GM23248 (cell line): ENCODE data around the gene LINGO4. TPM values are rescaled to one million over a fixed set of nuclear protein-coding genes. Genes with fewer than 3 reads are reported as not detected.

Source experiments
- DNase-seq: peaks from one replicate; pipeline ENCODE4 v3.0.0-alpha.2; 2015
- H2AFZ ChIP-seq: fragments of 200-600 bp; sonication (generic); 2 replicates; pipeline ENCODE4 v1.6.1; 2016; ENCODE audit warnings: antibody characterized with exemption
- H3F3A ChIP-seq: fragments of 200-600 bp; sonication (generic); 2 replicates; pipeline ENCODE4 v1.6.1; 2016; ENCODE audit warnings: mild to moderate bottlenecking, antibody characterized with exemption, mixed run types; ENCODE audit not compliant: insufficient read depth
- H3K27ac ChIP-seq: fragments of 200-600 bp; sonication (generic); 2 replicates; pipeline ENCODE4 v1.5.1; 2016; ENCODE audit warnings: mild to moderate bottlenecking
- H3K27me3 ChIP-seq: fragments of 200-600 bp; sonication (generic); replicated peaks from 2 replicates; pipeline ENCODE4 v1.6.1; 2016; ENCODE audit warnings: mild to moderate bottlenecking; ENCODE audit not compliant: insufficient read depth
- H3K36me3 ChIP-seq: fragments of 200-600 bp; sonication (generic); 2 replicates; pipeline ENCODE4 v1.6.1; 2016; ENCODE audit warnings: low read depth, mild to moderate bottlenecking
- H3K4me1 ChIP-seq: fragments of 200-600 bp; sonication (generic); 2 replicates; pipeline ENCODE4 v1.6.1; 2016; ENCODE audit warnings: mild to moderate bottlenecking; ENCODE audit not compliant: insufficient read depth
- H3K4me2 ChIP-seq: fragments of 200-600 bp; sonication (generic); one replicate; pipeline ENCODE4 v1.6.1; 2016; ENCODE audit warnings: mild to moderate bottlenecking; ENCODE audit not compliant: unreplicated experiment
- H3K4me3 ChIP-seq: fragments of 200-600 bp; sonication (generic); 2 replicates; pipeline ENCODE4 v1.5.1; 2016; ENCODE audit warnings: mild to moderate bottlenecking
- H3K79me2 ChIP-seq: fragments of 200-600 bp; sonication (generic); 2 replicates; pipeline ENCODE4 v1.6.1; 2016; ENCODE audit warnings: mild to moderate bottlenecking; ENCODE audit not compliant: insufficient read depth
- H3K9ac ChIP-seq: fragments of 200-600 bp; sonication (generic); 2 replicates; pipeline ENCODE4 v1.6.1; 2016; ENCODE audit warnings: mild to moderate bottlenecking
- H3K9me2 ChIP-seq: fragments of 200-600 bp; sonication (generic); 2 replicates; pipeline ENCODE4 v1.6.1; 2016; ENCODE audit warnings: mixed run types, mild to moderate bottlenecking, moderate library complexity; ENCODE audit not compliant: insufficient read depth
- H3K9me3 ChIP-seq: fragments of 200-600 bp; sonication (generic); one replicate; pipeline ENCODE4 v1.6.1; 2017; ENCODE audit warnings: low read depth
- H4K20me1 ChIP-seq: fragments of 200-600 bp; sonication (generic); 2 replicates; pipeline ENCODE4 v1.6.0; 2016; ENCODE audit not compliant: insufficient read depth
- EZH2 ChIP-seq: fragments of 200-600 bp; sonication (generic); IDR thresholded peaks from 2 replicates; pipeline ENCODE4 v1.6.1; 2018; ENCODE audit warnings: antibody characterized with exemption, mild to moderate bottlenecking; ENCODE audit not compliant: insufficient read depth, poor library complexity, severe bottlenecking
- EZH2phosphoT487 ChIP-seq: fragments of 200-600 bp; sonication (generic); IDR thresholded peaks from 2 replicates; pipeline ENCODE4 v1.6.1; 2018; ENCODE audit warnings: antibody characterized with exemption, moderate library complexity, mild to moderate bottlenecking, low read depth; ENCODE audit not compliant: insufficient read depth
- WGBS, 2 experiments: methylation state at CpG; one replicate each; pipeline ENCODE4 v1.1.6; 2015 to 2017; ENCODE audit warnings: low lambda C conversion rate in 2 of 2, low coverage in 1 of 2; ENCODE audit errors: missing lambda C conversion rate in 2 of 2; 5-methylcytosine and 5-hydroxymethylcytosine counted together
- in situ Hi-C: fragments of 300-500 bp; cut with MboI; formaldehyde crosslinking; loops from 2 replicates; pipeline ENCODE4 v1.15.0; 2020
- polyA plus RNA-seq: library from polyadenylated mRNA; unstranded; fragments of >200 nt; fragmentation: Nextera tagmentation; extraction: Ambion mirVana; gene quantifications from 2 replicates; pipeline ENCODE4 v1.2.1, GENCODE V29; 2016
- total RNA-seq: library from RNA; depleted of rRNA; stranded (reverse); fragments of >200 nt; shearing (Covaris generic); gene quantifications from 2 replicates; pipeline ENCODE4 v1.2.3, GENCODE V29; 2014

Gene LINGO4
- total and polyA plus RNA-seq, 2 experiments from 2014 or later, result not detected

DNA sequence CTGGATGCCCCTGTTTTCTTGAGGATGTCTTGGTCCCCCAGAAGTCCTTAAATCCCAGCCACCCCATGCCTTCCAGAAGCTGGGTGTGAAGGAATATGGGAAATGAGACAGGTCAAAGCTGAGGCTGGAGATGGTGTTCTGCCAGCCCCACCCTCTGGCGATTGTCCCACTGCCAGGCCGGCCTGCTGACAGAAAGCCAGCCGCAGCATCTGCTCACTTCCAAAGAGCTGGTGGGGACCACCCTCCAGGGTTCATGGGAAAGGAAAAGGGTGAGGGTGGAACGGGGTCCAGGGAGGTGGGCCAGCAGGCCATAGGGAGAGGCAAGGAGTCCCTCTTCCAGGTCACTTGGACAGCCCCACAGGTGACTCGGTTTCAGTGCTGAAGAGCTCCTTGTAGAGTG lies 1.9 kb upstream of the LINGO4 start:
- in situ Hi-C loops, result no loop called here
- Histone ChIP-seq H2AFZ (no peak overlapping the region), H3K27me3 (peaks cover 33% of the 10 kb centered on the region), H3K9me3 (no peaks in the 10 kb centered on the region), H3K4me1 (0 out of 2 replicates have a peak, but pooled peaks cover 8% of the 10 kb centered on the region), H3K9me2 (no peaks in the 10 kb centered on the region), H3K36me3 (no peaks in the 10 kb centered on the region), H4K20me1 (no peaks in the 10 kb centered on the region), H3K27ac (no peak overlapping the region), H3K9ac (no peak overlapping the region), H3K4me3 (no peak overlapping the region), H3K4me2 (no peak overlapping the region), H3K79me2 (no peaks in the 10 kb centered on the region), H3F3A (no peaks in the 10 kb centered on the region)
- TF ChIP-seq EZH2 (no peak), EZH2phosphoT487 (no peak)
- WGBS, 2 experiments, result 46 to 57% methylated on average over 4 to 5 of the region's 5 CpGs
- no peak for DNase-seq

DNA sequence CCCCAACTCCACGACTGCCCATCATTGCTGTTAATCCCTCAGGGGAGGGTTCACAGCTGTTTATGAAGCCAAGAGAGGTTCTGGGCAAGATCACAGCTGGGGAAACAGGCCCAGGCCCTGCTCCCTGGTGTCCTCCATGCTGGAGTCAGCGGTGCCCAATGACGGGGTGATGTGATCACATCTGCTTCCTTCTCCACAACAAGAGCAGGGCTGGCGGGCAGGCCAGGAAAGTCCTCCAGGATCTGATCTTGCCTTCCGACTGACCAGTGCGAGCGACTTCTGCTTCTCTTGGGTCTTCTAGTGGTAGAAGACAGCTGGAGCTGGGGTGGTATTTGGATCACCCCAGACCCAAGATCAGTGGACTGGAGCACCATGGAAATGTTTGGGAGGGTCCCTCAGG lies 951 bp upstream of the LINGO4 start:
- no peak for DNase-seq
- Histone ChIP-seq H3K27ac (no peak overlapping the region), H3K4me2 (no peak overlapping the region), H3F3A (no peaks in the 10 kb centered on the region), H3K9me3 (no peaks in the 10 kb centered on the region), H4K20me1 (no peaks in the 10 kb centered on the region), H3K4me3 (no peak overlapping the region), H3K27me3 (peaks cover 36% of the 10 kb centered on the region), H3K36me3 (no peaks in the 10 kb centered on the region), H3K4me1 (0 out of 2 replicates have a peak, but pooled peaks cover 4% of the 10 kb centered on the region), H3K9ac (no peak overlapping the region), H3K79me2 (no peaks in the 10 kb centered on the region), H2AFZ (no peak overlapping the region), H3K9me2 (no peaks in the 10 kb centered on the region)
- 73 to 74% methylated on average over 6 to 7 of the region's 7 CpGs for WGBS, 2 experiments
- in situ Hi-C loops, result no loop called here
- TF ChIP-seq EZH2phosphoT487 (no peak), EZH2 (no peak)

DNA sequence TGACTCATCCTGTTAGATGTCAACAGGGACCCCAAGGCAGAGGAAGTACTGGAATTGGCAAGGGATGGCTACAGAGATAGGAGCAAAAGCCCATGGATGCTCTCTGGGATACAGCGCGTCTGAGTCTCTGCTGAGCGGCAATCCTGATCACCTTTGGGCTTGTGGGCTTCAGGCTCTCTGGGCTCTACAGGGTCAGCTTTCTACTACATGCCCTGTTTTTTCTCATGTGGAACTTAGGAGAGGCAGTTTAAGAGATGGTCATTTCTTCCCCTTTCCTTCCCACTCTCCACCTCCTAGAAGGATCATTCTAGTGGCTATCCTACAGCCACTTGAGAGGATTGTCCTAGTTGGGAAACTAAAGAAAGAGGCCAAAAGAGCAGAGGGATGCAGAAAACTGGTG lies 1.3 kb downstream of the LINGO4 start:
- Histone ChIP-seq H3K4me3 (no peak overlapping the region), H3F3A (no peaks in the 10 kb centered on the region), H3K9me2 (no peaks in the 10 kb centered on the region), H3K36me3 (no peaks in the 10 kb centered on the region), H3K27me3 (peaks cover 46% of the 10 kb centered on the region), H2AFZ (no peak overlapping the region), H3K4me1 (no peaks in the 10 kb centered on the region), H3K79me2 (no peaks in the 10 kb centered on the region), H4K20me1 (no peaks in the 10 kb centered on the region), H3K9ac (no peak overlapping the region), H3K9me3 (no peaks in the 10 kb centered on the region), H3K27ac (no peak overlapping the region), H3K4me2 (no peak overlapping the region)
- in situ Hi-C loops, result no loop called here
- 88 to 100% methylated on average over 3 of the region's 3 CpGs for WGBS, 2 experiments
- TF ChIP-seq EZH2phosphoT487 (no peak), EZH2 (no peak)
- DNase-seq, result no peak

DNA sequence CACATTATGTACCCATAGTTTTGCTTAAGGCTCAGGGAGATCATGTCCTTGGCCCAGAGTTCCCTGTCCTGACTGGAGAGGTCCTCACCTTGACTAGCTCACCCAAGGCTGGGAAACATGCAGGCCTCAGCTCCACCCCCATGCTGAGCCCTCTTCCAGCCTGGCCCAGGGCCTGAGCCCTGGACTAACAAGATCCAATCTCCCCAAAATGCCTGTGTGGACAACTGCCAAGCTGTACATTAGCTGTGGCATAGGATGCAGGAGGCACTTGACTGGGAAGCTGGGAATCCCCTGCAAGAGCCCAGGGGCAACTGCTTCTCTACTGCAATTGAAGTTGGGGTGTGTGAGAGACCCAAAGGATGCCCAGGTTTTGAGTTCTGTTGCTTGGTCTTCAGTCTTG lies 2.1 kb downstream of the LINGO4 start:
- Histone ChIP-seq H3K27ac (no peak overlapping the region), H3K79me2 (no peaks in the 10 kb centered on the region), H3K4me2 (no peak overlapping the region), H3K9ac (no peak overlapping the region), H4K20me1 (no peaks in the 10 kb centered on the region), H3K9me2 (no peaks in the 10 kb centered on the region), H2AFZ (no peak overlapping the region), H3F3A (no peaks in the 10 kb centered on the region), H3K27me3 (peaks cover 51% of the 10 kb centered on the region), H3K4me3 (no peak overlapping the region), H3K9me3 (no peaks in the 10 kb centered on the region), H3K4me1 (no peaks in the 10 kb centered on the region), H3K36me3 (no peaks in the 10 kb centered on the region)
- no peak for DNase-seq
- no peak for TF ChIP-seq EZH2phosphoT487
- TF ChIP-seq EZH2, result no peak
- in situ Hi-C loops, result no loop called here

DNA sequence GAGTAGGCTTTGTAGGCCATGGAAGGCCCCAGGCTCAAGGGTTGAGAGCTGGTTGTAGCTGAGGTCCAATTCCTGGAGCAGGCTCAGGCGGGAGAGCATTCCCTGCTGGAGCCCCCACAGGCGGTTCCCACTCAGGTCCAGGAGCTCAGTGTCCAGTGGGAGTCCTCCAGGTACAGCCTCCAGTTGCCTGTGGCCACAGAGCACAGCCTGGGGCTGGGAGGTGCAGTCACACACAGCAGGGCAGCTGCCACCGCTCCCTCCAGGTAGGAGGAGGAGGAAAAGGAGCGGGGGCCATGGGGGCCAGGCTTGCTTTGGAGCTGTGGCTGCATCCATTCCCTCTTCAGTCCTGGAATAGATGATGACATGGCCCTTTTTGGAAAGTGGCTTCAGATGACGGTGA lies 2.8 kb downstream of the LINGO4 start:
- H3K9me3 ChIP-seq, result no peaks in the 10 kb centered on the region
- H3K36me3 ChIP-seq, result no peaks in the 10 kb centered on the region
- WGBS, 2 experiments, result 66 to 77% methylated on average over 4 to 5 of the region's 5 CpGs
- no peak overlapping the region for H3K27ac ChIP-seq
- TF ChIP-seq EZH2, result no peak
- TF ChIP-seq EZH2phosphoT487, result no peak
- no peak overlapping the region for H3K9ac ChIP-seq
- H3F3A ChIP-seq, result no peaks in the 10 kb centered on the region
- no peaks in the 10 kb centered on the region for H4K20me1 ChIP-seq
- no peak overlapping the region for H2AFZ ChIP-seq
- H3K9me2 ChIP-seq, result no peaks in the 10 kb centered on the region
- no peaks in the 10 kb centered on the region for H3K4me1 ChIP-seq
- H3K79me2 ChIP-seq, result no peaks in the 10 kb centered on the region
- H3K4me2 ChIP-seq, result no peak overlapping the region
- no peak for DNase-seq
- no peak overlapping the region for H3K4me3 ChIP-seq
- peaks cover 48% of the 10 kb centered on the region for H3K27me3 ChIP-seq
- in situ Hi-C loops, result no loop called here
